Measurements from ENCODE around the gene GABRG3. TPM values are rescaled to one million over a fixed set of nuclear protein-coding genes. Genes with fewer than 3 reads are reported as not detected.

GABRG3 gene
- total and polyA plus RNA-seq, 9 of the 15 experiments (the other 6 are each of a cell fraction or from before 2014, with no cell fraction given) = 4.0 to 15.1 (median 11.2) TPM

DNA sequence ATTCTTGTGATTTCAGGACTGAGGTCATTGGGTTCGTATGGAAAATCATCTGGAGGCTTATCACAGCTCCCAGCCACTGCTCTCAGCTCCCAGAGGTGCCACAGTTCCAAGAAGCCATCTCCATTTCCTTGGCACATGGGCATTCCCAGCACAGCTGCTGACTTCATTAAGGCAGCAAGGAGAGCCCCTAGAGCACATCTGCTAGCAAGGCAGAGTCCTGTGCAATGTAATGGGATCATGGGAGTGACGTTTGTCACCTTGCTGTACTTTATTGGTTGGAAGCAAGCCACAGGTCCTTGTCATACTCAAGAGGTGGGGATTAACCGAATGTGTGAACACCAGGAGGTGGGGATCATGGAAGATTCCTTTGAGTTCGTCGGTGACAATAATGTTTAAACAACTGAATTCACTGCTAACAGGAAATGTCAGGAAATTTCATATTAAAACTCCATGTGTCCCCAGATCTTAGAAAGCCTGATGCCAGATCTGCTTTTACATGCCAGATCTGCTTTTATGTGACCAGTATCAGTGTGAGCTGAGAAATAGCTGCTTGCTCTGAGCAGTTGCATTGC, 148.8 kb downstream of the GABRG3 start:
- in situ Hi-C loops (cut with MboI) = no loop called here
- peaks cover 7 to 38% of the 10 kb centered on the region in 2 experiments; a peak in 4 of 5 replicates for H3K4me1 ChIP-seq (replicated peaks in 1 of 2; ENCODE audit: control insufficient read depth in 2 of 2, insufficient read depth in 2 of 2, low read length in 2 of 2)
- peak overlapping the region; percentile 31; the same call in 2 of the 3 replicates for H3K27ac ChIP-seq (ENCODE audit: extremely low read depth, low read depth, low read length)
- H3K4me2 ChIP-seq (ENCODE audit: insufficient read depth, low read length) = peak overlapping the region; percentile 36; the same call in 1 of the 2 replicates
- ATAC-seq (peak; percentile 56), DNase-seq (ENCODE audit: extremely low read depth in 1 of 4, low spot score in 3 of 4) (peak in 2 of 4 experiments; percentile 33 to 52), FAIRE-seq (peak; percentile 52)
- intact Hi-C loops (cut with micrococcal nuclease) = loop anchor here (10.0 kb wide), 1 partner anchor 55 kb away; no protein-coding TSS in a partner anchor
- H3K9me1 ChIP-seq (ENCODE audit: control insufficient read depth, insufficient read depth, low read length) = no peaks in the 10 kb centered on the region
- no peaks in the 10 kb centered on the region for H3K27me3 ChIP-seq (ENCODE audit: control insufficient read depth in 2 of 2, insufficient read depth in 2 of 2, low read length in 2 of 2)
- ChIA-PET POLR2A (interaction anchor here (1.0 kb wide), 1 partner anchor 14 kb away, joined by 3 read pairs; no protein-coding TSS in a partner anchor), CTCF (ENCODE audit: low intra/inter-chr PET ratio) (no interaction called here)
- no TSS peak for BruUV-seq (replicated peaks)
- peaks cover 19% of the 10 kb centered on the region; the same call in 2 of the 3 replicates for H3K36me3 ChIP-seq (ENCODE audit: control insufficient read depth, insufficient read depth, low read length)
- no peaks in the 10 kb centered on the region for H3K9me3 ChIP-seq (replicated peaks; ENCODE audit: control insufficient read depth, insufficient read depth, low read depth, low read length)
- H2AFZ ChIP-seq (ENCODE audit: low read depth, low read length) = no peak overlapping the region
- no peak overlapping the region; a peak in 1 of 4 replicates for H3K9ac ChIP-seq (ENCODE audit: insufficient read depth in 1 of 2, low read depth in 2 of 2, low read length in 2 of 2)
- WGBS (ENCODE audit: insufficient coverage, low coverage, missing lambda C conversion rate) = 19% methylated on average over 5 of the region's 5 CpGs
- no peak overlapping the region for H3K4me3 ChIP-seq
- no peaks in the 10 kb centered on the region for H4K20me1 ChIP-seq (replicated peaks; ENCODE audit: control insufficient read depth, insufficient read depth, low read length)
- H3K79me2 ChIP-seq (ENCODE audit: control insufficient read depth, insufficient read depth, low read length) = peaks cover 56% of the 10 kb centered on the region
- TF ChIP-seq RB1 (IDR thresholded peaks at IDR 0.05; ENCODE audit: low read depth) (no peak), ARHGAP35 (IDR thresholded peaks at IDR 0.05; ENCODE audit: partially characterized antibody) (peak; percentile 91), NCOA6 (IDR thresholded peaks at IDR 0.05) (no peak), SUPT5H (IDR thresholded peaks at IDR 0.05) (no peak), KDM4B (IDR thresholded peaks at IDR 0.05; ENCODE audit: borderline replicate concordance in 2 of 2, low read depth in 1 of 2) (no peak), SIX5 (IDR thresholded peaks at IDR 0.05; ENCODE audit: borderline replicate concordance in 1 of 2, insufficient read depth in 1 of 2, low read depth in 1 of 2, low read length in 2 of 2) (no peak), TFAM (CRISPR knock-in tag; conservative IDR thresholded peaks at IDR 0.05) (no peak), DMBX1 (CRISPR knock-in tag; IDR thresholded peaks at IDR 0.05; ENCODE audit: borderline replicate concordance) (0 out of 2 replicates have a peak, but pooled peaks have one; percentile 30), HCFC1 (IDR thresholded peaks at IDR 0.05; ENCODE audit: low read depth, low read length) (no peak), CHD4 (IDR thresholded peaks at IDR 0.05; ENCODE audit: insufficient read depth, insufficient replicate concordance, low read depth, low read length, poor library complexity, severe bottlenecking) (no peak), ARID1B (IDR thresholded peaks at IDR 0.05) (peak; percentile 42), CREM (IDR thresholded peaks at IDR 0.05; ENCODE audit: low read depth) (0 out of 2 replicates have a peak, but pooled peaks have one; percentile 32), ATF1 (CRISPR knock-in tag; IDR thresholded peaks at IDR 0.05) (no peak), ATF1 (tag; IDR thresholded peaks at IDR 0.05) (peak; percentile 50), CXXC5 (CRISPR knock-in tag; IDR thresholded peaks at IDR 0.05) (0 out of 2 replicates have a peak, but pooled peaks have one; percentile 28), HDAC8 (tag; IDR thresholded peaks at IDR 0.05) (no peak), PHF20 (IDR thresholded peaks at IDR 0.05; ENCODE audit: partially characterized antibody) (no peak)
- TF ChIP-seq, protein P1, sequence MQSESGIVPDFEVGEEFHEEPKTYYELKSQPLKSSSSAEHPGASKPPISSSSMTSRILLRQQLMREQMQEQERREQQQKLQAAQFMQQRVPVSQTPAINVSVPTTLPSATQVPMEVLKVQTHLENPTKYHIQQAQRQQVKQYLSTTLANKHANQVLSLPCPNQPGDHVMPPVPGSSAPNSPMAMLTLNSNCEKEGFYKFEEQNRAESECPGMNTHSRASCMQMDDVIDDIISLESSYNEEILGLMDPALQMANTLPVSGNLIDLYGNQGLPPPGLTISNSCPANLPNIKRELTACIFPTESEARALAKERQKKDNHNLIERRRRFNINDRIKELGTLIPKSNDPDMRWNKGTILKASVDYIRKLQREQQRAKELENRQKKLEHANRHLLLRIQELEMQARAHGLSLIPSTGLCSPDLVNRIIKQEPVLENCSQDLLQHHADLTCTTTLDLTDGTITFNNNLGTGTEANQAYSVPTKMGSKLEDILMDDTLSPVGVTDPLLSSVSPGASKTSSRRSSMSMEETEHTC (IDR thresholded peaks at IDR 0.05) = no peak
- TF ChIP-seq, protein P2, sequence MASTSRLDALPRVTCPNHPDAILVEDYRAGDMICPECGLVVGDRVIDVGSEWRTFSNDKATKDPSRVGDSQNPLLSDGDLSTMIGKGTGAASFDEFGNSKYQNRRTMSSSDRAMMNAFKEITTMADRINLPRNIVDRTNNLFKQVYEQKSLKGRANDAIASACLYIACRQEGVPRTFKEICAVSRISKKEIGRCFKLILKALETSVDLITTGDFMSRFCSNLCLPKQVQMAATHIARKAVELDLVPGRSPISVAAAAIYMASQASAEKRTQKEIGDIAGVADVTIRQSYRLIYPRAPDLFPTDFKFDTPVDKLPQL (IDR thresholded peaks at IDR 0.05; ENCODE audit: extremely low read depth, insufficient read length) = no peak

Measured in K562 (cell line).